ENCODE results near the gene MYLK4.

The MYLK4 gene

DNA sequence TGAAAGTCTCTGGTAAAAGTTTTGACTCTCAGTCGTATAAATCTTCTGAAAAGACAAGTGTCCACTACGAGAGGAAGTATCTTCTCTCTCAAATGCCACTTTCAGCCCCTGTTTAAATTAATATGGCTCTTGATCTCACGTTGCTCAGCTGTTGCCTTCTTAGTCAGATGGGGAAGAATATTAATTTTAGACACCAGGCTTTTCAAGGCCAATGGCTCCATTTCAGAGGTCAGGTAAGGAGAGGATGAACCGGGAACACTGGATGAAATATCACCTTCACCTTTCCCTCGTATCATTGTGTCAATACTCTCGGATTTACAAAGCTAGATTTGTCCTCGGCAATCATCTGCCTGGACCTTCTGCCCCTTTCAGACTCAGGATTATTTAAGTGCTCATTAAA, at the start of gene MYLK4:
Gene MYLK4, minus strand, starts transcription at position 91 of the 400 bp plus-strand sequence. CDS start 1,628 bp downstream, outside the sequence.
- no peak within 1 kb of the TSS for H3K4me3 ChIP-seq (ENCODE audit: low read depth, low read length)
- DNase-seq (ENCODE audit: low read depth) = no peak
- TF ChIP-seq, protein P1, sequence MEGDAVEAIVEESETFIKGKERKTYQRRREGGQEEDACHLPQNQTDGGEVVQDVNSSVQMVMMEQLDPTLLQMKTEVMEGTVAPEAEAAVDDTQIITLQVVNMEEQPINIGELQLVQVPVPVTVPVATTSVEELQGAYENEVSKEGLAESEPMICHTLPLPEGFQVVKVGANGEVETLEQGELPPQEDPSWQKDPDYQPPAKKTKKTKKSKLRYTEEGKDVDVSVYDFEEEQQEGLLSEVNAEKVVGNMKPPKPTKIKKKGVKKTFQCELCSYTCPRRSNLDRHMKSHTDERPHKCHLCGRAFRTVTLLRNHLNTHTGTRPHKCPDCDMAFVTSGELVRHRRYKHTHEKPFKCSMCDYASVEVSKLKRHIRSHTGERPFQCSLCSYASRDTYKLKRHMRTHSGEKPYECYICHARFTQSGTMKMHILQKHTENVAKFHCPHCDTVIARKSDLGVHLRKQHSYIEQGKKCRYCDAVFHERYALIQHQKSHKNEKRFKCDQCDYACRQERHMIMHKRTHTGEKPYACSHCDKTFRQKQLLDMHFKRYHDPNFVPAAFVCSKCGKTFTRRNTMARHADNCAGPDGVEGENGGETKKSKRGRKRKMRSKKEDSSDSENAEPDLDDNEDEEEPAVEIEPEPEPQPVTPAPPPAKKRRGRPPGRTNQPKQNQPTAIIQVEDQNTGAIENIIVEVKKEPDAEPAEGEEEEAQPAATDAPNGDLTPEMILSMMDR (IDR thresholded peaks at IDR 0.05; ENCODE audit: control insufficient read depth, extremely low read depth, insufficient read depth) = no peak

- no peak for DNase-seq (ENCODE audit: low read depth)
- H3K4me3 ChIP-seq (ENCODE audit: low read depth, low read length) = no peak overlapping the region
- TF ChIP-seq, protein P1 (IDR thresholded peaks at IDR 0.05; ENCODE audit: control insufficient read depth, extremely low read depth, insufficient read depth) = no peak
Observed at GRCh38 chr6:2799936-2800527, 49.3 kb upstream of the MYLK4 start.

DNA sequence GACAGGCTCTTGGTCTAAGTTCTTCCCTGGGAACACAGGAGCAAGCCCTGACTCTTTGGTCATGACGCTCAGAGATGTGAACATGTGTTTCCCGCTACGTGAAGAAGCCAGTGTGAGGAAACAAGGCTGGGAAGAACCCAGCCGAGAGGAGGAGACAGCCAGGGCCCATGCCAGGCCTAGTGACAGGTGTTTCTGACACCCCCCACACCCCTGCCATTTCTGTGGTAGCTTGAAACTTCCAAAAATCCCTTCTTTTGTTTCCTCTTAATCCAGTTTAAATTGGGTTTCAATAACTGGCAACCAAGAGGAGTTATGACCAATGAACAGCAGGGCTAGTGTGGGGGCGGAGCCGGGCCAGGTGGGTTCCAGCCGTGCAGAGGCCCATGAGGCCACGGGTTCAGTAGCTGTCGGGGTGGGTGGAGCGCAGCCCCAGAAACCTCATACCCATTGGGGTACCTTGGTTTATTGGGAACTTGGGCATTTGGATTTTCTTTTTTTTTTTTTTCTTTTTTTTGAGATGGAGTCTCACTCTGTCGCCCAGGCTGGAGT, 47.9 kb upstream of the MYLK4 start:
- TF ChIP-seq, protein P1 (IDR thresholded peaks at IDR 0.05; ENCODE audit: control insufficient read depth, extremely low read depth, insufficient read depth) = no peak
- H3K4me3 ChIP-seq (ENCODE audit: low read depth, low read length) = no peak overlapping the region
- DNase-seq (ENCODE audit: low read depth) = no peak

GRCh38 chr6:2797564-2798031, 46.9 kb upstream of the MYLK4 start:
- TF ChIP-seq, protein P1 (IDR thresholded peaks at IDR 0.05; ENCODE audit: control insufficient read depth, extremely low read depth, insufficient read depth) = no peak
- DNase-seq (ENCODE audit: low read depth) = no peak
- no peak overlapping the region for H3K4me3 ChIP-seq (ENCODE audit: low read depth, low read length)

DNA sequence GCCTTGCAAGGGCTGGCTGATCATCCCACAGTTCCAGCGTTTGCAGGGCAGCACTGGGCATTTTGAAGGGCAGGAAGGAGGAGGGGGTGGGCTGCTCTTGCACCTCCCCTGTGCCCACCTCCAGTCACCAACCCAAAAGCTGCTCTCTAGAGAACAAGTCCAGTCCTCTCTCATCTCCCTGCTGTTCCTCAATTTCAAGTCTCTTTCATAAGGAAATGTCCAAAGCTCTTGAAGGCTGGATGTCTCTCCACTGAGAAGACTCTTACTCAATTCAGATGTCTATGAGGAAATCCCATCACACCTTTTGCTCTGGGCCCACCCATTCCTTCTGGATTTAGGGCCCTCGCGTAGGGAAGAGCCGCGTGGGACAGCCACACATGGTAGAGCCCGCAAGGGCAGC, 46.1 kb upstream of the MYLK4 start:
- TF ChIP-seq, protein P1 (IDR thresholded peaks at IDR 0.05; ENCODE audit: control insufficient read depth, extremely low read depth, insufficient read depth) = no peak
- H3K4me3 ChIP-seq (ENCODE audit: low read depth, low read length) = no peak overlapping the region
- no peak for DNase-seq (ENCODE audit: low read depth)

DNA sequence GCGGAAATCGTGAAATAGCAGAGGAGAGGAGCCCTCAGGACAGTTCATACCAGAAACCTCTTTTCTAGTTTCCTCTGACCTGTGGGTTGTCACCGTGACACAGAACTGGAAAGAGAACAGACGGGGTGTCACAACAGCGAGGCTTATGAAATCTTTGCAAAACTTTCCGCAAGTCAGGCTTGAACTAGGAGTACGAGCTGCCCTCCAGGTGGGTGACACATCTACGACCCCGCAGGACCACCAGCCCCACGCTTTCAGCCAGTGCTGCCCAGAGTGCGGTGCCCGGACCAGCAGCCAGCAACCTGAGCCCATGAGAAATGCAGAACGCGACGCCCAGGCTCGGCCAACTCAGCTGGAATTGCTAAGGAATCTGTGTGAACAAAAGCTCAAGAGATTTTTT, 45.2 kb upstream of the MYLK4 start:
- TF ChIP-seq, protein P1 (IDR thresholded peaks at IDR 0.05; ENCODE audit: control insufficient read depth, extremely low read depth, insufficient read depth) = no peak
- no peak for DNase-seq (ENCODE audit: low read depth)
- H3K4me3 ChIP-seq (ENCODE audit: low read depth, low read length) = no peak overlapping the region

- DNase-seq (ENCODE audit: low read depth) = no peak
- TF ChIP-seq, protein P1 (IDR thresholded peaks at IDR 0.05; ENCODE audit: control insufficient read depth, extremely low read depth, insufficient read depth) = no peak
- no peak overlapping the region for H3K4me3 ChIP-seq (ENCODE audit: low read depth, low read length)
Observed at GRCh38 chr6:2795162-2795561, 44.4 kb upstream of the MYLK4 start.
